DMS153 treated with DMSO at 0.1 percent for 48 hours (cell line): ENCODE measurements around the gene UTP15.
A peak's percentile ranks its signal among the peaks of the same experiment; 100 is the strongest.

ENCODE experiments used
- DNase-seq: peaks from one replicate; lab custom pipeline; 2025; ENCODE audit not compliant: unreplicated experiment; lab: John Stamatoyannopoulos, UW

The UTP15 gene

GRCh38 chr5:73564018-73564417 lies 1.5 kb upstream of the UTP15 start:
- DNase-seq = no peak

GRCh38 chr5:73564675-73565074 lies 868 bp upstream of the UTP15 start:
- no peak for DNase-seq

DNA sequence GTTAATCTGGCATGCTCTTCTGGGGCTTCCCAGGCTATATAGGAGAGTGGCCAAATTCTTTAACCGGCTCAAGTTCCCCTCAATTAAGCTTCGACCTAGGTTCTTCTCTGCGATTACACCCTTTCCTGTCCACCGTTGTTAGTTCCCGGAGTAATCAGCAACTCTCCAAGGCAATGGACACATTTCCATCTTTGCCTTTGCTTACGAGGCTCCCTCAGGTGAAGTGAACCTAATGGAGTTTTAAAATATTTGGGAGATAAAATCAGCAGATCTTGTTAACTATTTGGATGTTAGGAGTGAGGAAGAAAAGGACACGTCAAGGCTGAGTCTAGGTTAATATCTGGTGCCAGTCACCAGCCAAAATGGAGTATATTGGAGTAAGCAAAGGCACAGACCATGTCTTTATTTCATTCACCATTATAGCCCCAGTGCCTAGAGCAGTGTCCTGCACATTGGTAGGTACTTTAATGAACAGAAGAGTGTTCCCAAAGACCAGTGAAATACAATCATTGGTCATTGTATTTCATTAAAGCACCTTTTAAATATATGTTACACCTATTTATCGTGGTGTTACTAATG lies 515 bp downstream of the UTP15 start:
- no peak for DNase-seq

DNA sequence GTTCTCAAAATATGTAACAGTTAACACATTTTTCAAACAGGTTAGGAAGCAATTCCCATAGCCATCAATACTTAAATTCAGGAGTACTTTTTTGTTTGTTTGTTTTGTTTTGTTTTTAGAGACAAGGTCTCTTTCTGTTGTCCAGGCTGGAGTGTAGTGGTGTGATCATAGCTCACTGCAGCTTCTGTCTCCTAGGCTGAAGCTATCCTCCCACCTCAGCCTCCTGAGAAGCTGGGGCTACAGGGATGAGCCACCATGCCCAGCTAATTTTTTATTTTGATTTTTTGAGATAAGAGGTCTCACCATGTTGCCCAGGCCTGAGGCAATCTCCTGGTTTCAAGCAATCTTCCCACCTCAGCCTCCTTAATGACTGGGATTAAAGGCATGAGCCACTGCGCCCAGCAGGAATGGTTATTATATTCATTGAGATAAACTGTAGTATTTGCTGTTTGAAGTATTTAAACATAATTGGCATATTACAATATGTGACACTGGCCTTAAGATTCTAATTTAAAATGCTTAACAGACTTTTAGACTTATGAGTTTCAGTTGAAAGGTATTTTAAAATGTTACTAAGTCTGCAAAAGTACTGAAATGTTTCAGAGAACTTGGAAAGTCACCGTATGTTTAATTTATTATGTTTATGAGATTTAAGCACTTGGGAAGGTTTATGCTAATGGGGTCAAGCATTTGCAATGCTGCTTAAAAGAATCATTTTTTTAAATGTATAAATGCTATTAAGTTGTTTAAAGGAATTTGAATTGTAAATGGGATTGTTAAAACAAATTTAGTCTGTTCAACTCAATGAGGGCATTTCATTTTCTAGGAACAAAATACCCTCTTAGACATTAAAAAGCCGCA lies 17.0 kb downstream of the UTP15 start:
- DNase-seq = no peak

DNA sequence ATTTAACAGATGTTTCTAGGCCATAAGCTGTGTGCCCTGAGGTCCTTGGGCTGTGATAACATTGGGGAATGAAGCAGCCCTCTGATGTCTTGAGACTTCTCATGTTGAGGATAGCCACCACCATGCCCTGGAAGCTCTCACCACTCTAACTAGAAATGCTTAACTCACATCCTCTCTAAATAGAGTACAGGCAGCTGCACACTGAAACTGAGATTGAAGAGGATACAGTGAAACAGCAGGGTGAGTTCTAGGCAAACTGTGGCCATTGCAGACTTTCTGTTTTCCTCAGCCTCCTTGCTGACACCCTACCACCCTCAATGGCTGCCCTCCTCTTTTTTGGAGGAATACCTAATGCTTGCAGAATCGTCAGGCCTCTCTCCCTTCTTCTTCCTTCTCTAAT lies 22.4 kb downstream of the UTP15 start:
- no peak for DNase-seq

- DNase-seq = peak; percentile 60
Observed at GRCh38 chr5:73591102-73591695, 25.7 kb downstream of the UTP15 start.

GRCh38 chr5:73591698-73592501 lies 26.4 kb downstream of the UTP15 start:
- no peak for DNase-seq

DNA sequence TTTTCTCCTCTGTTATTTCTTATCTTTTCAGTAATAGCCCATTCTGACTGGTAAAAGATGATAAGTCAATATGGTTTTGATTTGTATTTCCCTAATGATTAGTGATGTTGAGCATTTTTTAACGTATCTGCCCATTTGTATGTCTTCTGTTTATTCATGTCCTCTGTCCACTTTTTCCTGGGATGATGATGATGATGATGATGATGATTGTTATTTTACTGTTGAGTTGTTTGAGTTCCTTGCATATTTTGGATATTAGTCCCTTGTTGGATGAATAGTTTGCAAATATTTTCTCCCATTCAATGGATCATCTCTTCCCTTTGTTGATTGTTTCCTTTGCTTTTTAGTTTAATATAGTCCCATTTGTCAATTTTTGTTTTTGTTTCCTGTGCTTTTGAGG lies 27.0 kb downstream of the UTP15 start:
- no peak for DNase-seq

GRCh38 chr5:73596705-73597328 lies 31.3 kb downstream of the UTP15 start:
- no peak for DNase-seq

GRCh38 chr5:73599380-73599779 lies 33.8 kb downstream of the UTP15 start:
- DNase-seq = no peak

- DNase-seq = no peak
Observed at GRCh38 chr5:73603998-73604397, 38.5 kb downstream of the UTP15 start.

DNA sequence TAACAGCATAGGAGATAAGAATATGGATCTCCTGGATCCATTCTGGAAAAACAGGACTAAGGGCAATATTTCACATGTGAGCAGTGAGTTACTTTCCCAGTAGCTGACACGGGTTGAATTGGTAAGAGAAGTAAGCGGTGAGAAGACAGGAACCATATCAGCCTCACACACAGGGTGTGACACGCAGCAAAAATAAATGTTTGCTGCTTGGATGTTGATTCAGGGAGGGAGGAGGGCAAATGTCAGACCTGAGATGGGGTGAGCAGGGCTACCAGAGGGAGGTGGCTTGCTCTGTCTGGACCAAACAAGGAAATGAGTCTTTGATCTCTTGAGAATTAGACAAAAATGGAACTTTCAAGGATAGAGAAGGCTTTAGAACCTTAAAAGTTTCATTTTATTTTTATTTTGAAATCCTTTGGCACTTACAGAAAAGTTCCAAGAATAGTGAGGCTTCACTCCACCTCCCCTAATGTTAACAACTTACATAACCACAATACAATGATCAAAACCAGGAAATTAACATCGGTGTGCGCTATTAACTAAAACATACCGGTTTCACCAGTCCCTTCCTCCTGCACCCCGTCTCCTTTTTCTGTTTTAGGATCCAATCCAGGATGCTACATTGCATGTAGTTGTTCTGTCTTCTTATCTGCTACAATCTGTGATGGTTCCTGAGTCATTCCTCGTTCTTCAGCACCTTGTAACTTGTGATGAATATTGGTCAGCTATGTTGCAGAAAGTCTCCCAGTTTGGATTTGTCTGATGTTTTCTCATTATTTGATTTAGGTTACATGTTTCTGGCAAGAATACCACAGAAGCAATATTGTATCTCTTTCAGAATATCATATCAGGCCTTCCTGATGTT lies 39.9 kb downstream of the UTP15 start:
- DNase-seq = no peak

- DNase-seq = no peak
Observed at GRCh38 chr5:73606206-73606753, 40.7 kb downstream of the UTP15 start.

GRCh38 chr5:73607228-73607627 lies 41.7 kb downstream of the UTP15 start:
- DNase-seq = no peak

- no peak for DNase-seq
Observed at GRCh38 chr5:73612799-73613198, 47.3 kb downstream of the UTP15 start.

- no peak for DNase-seq
Observed at GRCh38 chr5:73615085-73615484, 49.5 kb downstream of the UTP15 start.

DNA sequence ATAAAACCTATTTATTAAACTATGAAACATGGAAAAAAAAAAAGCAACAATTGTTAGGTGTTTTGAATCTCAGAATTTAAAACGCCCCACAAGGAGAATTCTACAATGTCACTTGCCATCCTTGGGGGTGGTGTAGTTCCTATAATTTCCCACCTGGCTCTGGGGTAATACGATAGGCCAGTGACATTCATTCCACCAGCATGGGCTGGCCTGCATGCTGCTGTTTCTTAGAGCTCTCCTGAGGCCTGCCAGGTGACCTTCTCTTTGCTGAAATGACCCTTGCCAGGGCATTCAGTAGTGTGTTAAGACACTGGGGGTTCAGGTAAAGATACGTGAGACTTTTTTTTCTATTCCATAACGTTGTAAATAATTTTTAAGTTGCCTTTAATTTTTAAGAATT lies 50.4 kb downstream of the UTP15 start:
- DNase-seq = no peak

- no peak for DNase-seq
Observed at GRCh38 chr5:73617510-73618279, 52.2 kb downstream of the UTP15 start.
